HG03025 (cell line): ENCODE results near the gene PKHD1.

Experiments
- ATAC-seq: cut with Tn5 transposase; IDR thresholded peaks from one replicate; pipeline ENCODE4 v1.9.1; 2021; ENCODE audit warnings: mild to moderate bottlenecking, moderate library complexity; ENCODE audit not compliant: unreplicated experiment, low FRiP score

Gene PKHD1

GRCh38 chr6:52087498-52087999, at the start of gene PKHD1:
Gene PKHD1 (minus strand): TSS chr6:52087613. CDS start chr6:52084933, 2,680 bp downstream.
- ATAC-seq: no peak

DNA sequence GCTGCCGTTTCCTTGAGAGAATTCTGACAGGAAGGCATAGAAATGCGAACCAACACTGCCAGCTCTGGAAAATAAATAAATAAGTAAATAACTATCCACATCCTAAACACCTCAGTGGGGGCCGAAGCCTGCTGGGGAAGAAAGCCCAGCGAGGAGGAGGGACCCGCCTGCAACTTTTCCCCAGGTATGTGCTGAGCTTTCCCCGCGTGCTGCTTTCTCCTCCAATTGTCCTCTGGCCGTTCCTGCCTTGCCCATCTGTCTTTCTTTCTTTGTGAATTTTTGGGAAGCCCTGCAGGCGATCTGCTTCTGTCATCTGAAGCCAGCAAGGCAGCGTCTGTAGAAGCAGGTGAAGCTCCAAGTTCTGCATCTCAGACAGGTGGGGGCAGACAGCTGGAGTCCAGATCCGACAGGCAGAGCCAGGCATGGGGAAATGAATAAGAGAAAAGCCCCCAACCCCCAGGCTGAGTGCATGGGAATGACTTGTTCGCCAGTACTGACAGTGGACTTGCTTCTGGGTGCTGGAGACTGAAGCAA, 49.6 kb upstream of the PKHD1 start:
- ATAC-seq: no peak

DNA sequence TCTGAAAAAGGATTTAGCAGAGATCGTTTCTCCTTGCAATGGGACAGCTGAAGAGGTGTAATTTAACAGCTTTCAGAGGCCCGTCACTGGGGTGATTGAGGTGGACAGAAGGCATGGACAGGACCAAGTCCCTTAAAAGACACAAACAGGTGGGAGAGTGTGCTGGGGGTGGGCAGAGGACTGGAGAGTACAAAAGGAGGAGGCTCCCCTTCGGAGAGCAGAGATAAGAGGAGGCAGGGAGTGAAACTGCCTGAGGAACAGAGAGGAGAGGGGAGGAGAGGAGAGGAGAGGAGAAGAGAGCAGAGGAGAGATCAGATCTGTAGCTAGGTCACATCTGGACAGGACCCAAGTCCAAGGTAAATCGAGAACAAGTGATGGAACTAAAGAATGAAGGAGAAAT, 48.6 kb upstream of the PKHD1 start:
- ATAC-seq: no peak

GRCh38 chr6:52135217-52135616, 47.8 kb upstream of the PKHD1 start:
- ATAC-seq: no peak

GRCh38 chr6:52134011-52134410, 46.6 kb upstream of the PKHD1 start:
- ATAC-seq: no peak

GRCh38 chr6:52133324-52133723, 45.9 kb upstream of the PKHD1 start:
- ATAC-seq: no peak

- no peak for ATAC-seq
Measured at GRCh38 chr6:52132292-52132691, 44.9 kb upstream of the PKHD1 start.

DNA sequence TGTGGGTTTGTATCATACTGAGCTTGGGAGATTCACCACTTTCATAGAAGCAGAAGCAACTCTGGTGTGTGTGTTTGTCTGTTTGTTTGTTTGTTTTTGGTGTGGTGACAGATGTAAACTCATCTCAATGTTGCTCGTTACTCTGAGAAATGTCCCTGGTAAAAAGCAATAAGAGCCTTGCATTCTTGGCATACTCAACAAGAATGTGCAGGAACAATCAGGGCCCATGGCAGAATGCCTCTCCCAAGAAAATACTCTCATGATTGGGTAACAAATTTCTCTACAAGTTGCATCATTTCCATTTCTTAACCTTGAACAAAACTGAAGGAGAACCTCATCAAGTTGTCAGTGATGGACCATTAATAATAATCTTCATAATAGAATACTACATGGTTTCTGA, 43.0 kb upstream of the PKHD1 start:
- ATAC-seq: no peak

DNA sequence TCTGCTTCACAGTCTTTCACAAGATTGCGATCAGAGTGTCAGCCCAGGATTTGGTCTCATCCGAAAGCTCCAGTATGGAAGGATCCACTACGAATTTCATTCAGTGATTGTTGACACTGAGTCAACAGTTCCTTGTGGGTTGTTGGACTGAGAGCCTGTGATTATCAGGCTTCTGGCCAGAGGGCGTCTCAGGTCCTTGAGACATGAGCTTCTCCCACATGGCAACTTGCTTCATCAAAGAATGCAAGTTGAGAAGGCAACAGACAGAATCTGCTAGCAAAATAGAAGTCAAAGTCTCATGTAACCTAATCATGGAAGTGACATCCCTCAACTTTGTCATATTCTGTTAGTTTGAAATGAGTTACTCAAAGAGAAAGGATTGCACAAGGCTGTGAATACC, 40.5 kb upstream of the PKHD1 start:
- ATAC-seq: no peak

- no peak for ATAC-seq
Measured at GRCh38 chr6:52126231-52126630, 38.8 kb upstream of the PKHD1 start.

DNA sequence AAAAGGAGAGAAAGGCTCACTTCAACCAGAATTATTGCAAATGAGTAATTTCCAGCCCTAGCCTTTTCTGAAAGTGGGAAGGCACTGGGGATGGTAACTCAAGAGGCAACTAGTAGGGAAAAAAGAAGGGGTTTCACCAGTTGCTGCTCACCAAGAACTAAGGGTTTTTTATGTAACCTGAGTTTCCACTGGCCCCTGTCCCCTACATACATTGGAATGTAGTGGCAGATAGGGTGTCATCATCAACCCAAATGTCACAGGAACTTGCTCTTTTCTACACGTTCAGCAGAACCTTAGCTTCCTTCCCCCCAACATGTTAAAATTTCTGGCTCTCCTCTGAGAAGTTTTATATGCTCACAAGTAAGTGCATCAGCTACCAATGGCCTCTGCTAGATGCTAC, 38.2 kb upstream of the PKHD1 start:
- no peak for ATAC-seq

DNA sequence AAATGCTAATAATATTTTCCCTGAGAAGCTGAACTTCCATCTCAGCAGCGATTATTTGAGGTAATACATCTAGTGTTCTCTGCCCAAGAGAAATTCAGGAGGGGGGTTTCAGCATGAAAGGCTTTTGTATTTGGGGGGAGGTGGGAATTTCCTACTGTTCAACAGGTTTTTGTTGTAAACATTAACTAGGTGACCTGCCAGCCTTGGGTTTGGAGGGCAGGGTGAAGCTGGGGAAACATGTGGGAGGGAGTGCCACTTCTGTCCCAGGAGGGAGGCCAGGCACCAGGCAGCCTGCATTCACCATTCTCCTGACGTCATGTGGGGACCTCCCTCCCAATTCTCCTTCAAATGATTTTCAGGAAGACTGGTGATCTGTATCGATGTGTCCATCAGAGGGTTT, 37.7 kb upstream of the PKHD1 start:
- ATAC-seq: no peak

- no peak for ATAC-seq
Measured at GRCh38 chr6:52124126-52125121, 37.0 kb upstream of the PKHD1 start.

DNA sequence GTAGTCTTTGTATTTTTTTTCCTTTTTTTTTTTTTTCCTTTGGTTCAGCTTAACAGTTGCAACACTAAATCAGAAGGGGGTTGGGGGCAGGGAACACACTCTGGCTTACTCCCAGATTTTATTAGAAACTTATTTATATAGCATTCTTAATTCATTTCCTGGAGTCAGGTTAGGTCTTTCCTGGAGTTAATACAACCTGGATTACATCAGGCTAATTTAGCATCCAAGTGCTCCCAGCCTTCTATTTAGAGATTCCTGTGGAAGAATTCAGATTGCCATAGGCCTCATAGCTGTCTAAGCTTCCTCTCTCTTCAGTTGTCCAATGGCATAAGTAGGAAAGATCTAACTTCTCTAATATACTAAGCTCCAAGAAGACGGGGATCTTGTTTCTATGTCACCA, 35.8 kb upstream of the PKHD1 start:
- ATAC-seq: no peak

DNA sequence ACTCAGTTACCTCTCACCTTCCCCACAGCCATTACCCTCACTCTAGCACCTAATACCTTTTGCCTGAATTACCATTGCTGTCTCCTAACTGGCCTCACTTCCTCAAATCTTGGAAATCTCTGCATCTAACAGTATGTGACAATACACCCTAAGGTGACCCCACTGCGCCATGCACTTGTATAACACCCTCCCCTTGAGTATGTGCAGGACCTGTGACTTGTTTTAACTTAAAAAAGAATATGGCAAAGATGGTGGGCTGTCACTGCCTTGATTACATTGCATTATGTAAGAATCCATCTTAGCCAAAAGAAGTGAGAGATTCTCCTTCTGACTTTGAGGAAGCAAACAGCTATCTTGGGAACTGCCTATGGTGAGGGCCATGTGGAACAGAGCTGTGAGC, 29.9 kb upstream of the PKHD1 start:
- no peak for ATAC-seq

GRCh38 chr6:52116605-52116948, 29.2 kb upstream of the PKHD1 start:
- ATAC-seq: no peak

GRCh38 chr6:52115891-52116604, 28.6 kb upstream of the PKHD1 start:
- ATAC-seq: no peak

DNA sequence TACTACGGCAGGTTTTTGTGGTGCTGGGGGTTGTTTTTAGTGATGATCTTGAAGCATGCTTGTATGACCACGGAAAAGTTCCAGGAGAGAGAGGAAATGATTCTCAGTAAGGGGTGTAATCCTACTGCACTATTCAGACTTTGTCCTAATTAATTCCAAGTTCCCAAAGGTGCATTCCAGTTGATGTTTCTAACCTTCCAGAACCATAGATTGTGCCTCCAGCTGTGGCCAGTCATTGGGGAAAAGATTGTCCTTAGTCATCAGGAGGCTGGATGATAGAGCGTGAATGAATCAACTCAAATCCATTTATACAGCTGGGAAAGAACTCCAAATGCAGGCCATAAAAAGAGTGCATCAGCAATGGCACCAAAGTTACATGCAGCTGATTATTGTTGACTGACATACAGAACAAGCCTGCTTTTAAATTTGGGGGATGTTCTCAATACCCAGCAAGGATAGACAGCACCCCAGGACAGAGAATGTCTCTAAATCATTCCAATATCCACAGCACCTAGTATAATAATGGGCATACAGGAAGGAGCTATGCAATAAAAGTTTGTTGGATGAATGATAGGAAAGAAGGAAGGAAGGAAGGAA, 27.8 kb upstream of the PKHD1 start:
- no peak for ATAC-seq

DNA sequence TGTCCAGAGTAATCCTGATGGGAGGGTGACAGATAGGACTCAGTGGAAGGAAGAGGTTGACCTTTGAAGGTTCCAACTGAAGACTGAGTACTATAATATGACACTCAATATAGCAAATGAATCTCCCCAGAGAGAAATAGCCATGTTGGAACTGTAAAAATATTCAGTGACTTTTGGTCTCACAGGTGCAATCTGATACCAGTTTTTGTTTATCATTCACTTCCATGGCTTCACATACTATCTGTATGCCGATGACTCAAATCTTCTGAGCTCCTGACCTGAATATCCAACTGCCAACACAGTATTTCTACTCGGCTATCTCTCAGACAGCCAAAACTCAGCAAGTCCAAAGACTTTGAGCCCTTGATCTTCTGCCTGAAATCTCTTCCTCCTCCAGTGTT, 21.8 kb upstream of the PKHD1 start:
- no peak for ATAC-seq

- ATAC-seq: no peak
Measured at GRCh38 chr6:52108128-52108527, 20.7 kb upstream of the PKHD1 start.

GRCh38 chr6:52106994-52107393, 19.6 kb upstream of the PKHD1 start:
- no peak for ATAC-seq
